Neural progenitor cell (in vitro differentiated cells): ENCODE data around the gene PRELID2. TPM values are rescaled to one million over a fixed set of nuclear protein-coding genes. Genes with fewer than 3 reads are reported as not detected.

Source experiments
- DNase-seq: peaks from one replicate; pipeline ENCODE4 v3.0.0-alpha.2; 2016; ENCODE audit warnings: low spot score
- H2AFZ ChIP-seq: fragments of 200-600 bp; sonication (generic); replicated peaks from 2 replicates; pipeline ENCODE4 v1.6.1; 2016; ENCODE audit warnings: antibody characterized with exemption
- H3F3A ChIP-seq: fragments of 200-600 bp; sonication (generic); 2 replicates; pipeline ENCODE4 v1.6.1; 2016; ENCODE audit warnings: antibody characterized with exemption, low read depth
- H3K27ac ChIP-seq: fragments of 200-600 bp; sonication (generic); 2 replicates; pipeline ENCODE4 v1.5.1; 2016; ENCODE audit warnings: mild to moderate bottlenecking
- H3K27me3 ChIP-seq: fragments of 200-600 bp; sonication (generic); 2 replicates; pipeline ENCODE4 v1.6.1; 2016; ENCODE audit warnings: mild to moderate bottlenecking, moderate library complexity
- H3K36me3 ChIP-seq: fragments of 200-600 bp; sonication (generic); 2 replicates; pipeline ENCODE4 v1.5.1; 2016
- H3K4me1 ChIP-seq: fragments of 200-600 bp; sonication (generic); 2 replicates; pipeline ENCODE4 v1.6.1; 2016; ENCODE audit warnings: mixed run types
- H3K4me2 ChIP-seq: fragments of 200-600 bp; sonication (generic); 2 replicates; pipeline ENCODE4 v1.6.1; 2016
- H3K4me3 ChIP-seq: fragments of 200-600 bp; sonication (generic); 2 replicates; pipeline ENCODE4 v1.5.1; 2016
- H3K79me2 ChIP-seq: fragments of 200-600 bp; sonication (generic); 2 replicates; pipeline ENCODE4 v1.6.1; 2016; ENCODE audit warnings: low read depth
- H3K9ac ChIP-seq: fragments of 200-600 bp; sonication (generic); 2 replicates; pipeline ENCODE4 v1.6.1; 2016
- H3K9me3 ChIP-seq: fragments of 200-600 bp; sonication (generic); 2 replicates; pipeline ENCODE4 v1.5.1; 2016; ENCODE audit warnings: low read depth
- H4K20me1 ChIP-seq: fragments of 200-600 bp; sonication (generic); 2 replicates; pipeline ENCODE4 v1.6.1; 2016; ENCODE audit warnings: low read depth
- H3K27ac Mint-ChIP-seq: 3 replicates; pipeline ENCODE4 v1.8.0; 2021; ENCODE audit warnings: mixed read lengths
- H3K27me3 Mint-ChIP-seq: 2 replicates; pipeline ENCODE4 v1.8.0; 2022; ENCODE audit warnings: low read depth, mild to moderate bottlenecking, inconsistent platforms, moderate library complexity, mixed read lengths; ENCODE audit not compliant: insufficient read depth
- H3K36me3 Mint-ChIP-seq: 3 replicates; pipeline ENCODE4 v1.8.0; 2021; ENCODE audit warnings: mixed read lengths
- H3K4me1 Mint-ChIP-seq: 3 replicates; pipeline ENCODE4 v1.8.0; 2021; ENCODE audit warnings: mixed read lengths
- H3K4me3 Mint-ChIP-seq: 3 replicates; pipeline ENCODE4 v1.8.0; 2021; ENCODE audit warnings: mild to moderate bottlenecking, moderate library complexity, mixed read lengths
- H3K9me3 Mint-ChIP-seq: 3 replicates; pipeline ENCODE4 v1.8.0; 2020; ENCODE audit warnings: mixed read lengths
- CTCF ChIP-seq: fragments of 200-600 bp; sonication (generic); IDR thresholded peaks from 2 replicates; pipeline ENCODE4 v1.5.1; 2017; ENCODE audit warnings: antibody characterized with exemption, mild to moderate bottlenecking
- EZH2 ChIP-seq: fragments of 200-600 bp; sonication (generic); IDR thresholded peaks from 2 replicates; pipeline ENCODE4 v1.6.1; 2017; ENCODE audit warnings: antibody characterized with exemption, mild to moderate bottlenecking, moderate library complexity
- EZH2phosphoT487 ChIP-seq: fragments of 200-600 bp; sonication (generic); IDR thresholded peaks from 2 replicates; pipeline ENCODE4 v1.6.1; 2017; ENCODE audit warnings: antibody characterized with exemption
- total RNA-seq: library from RNA; depleted of rRNA; stranded (reverse); fragments of >200 nt; gene quantifications from 2 replicates; pipeline ENCODE4 v1.2.3, GENCODE V29; 2015; ENCODE audit warnings: low replicate concordance

Gene PRELID2
- total RNA-seq, 1 donor from 2014 or later: 30.3 TPM

- Histone ChIP-seq H2AFZ (no peak overlapping the region), H3K9ac (no peak overlapping the region), H3K27me3 (no peaks in the 10 kb centered on the region), H3K27ac (no peak overlapping the region), H3K36me3 (no peaks in the 10 kb centered on the region), H4K20me1 (no peaks in the 10 kb centered on the region), H3K4me1 (peaks cover 3% of the 10 kb centered on the region), H3K79me2 (no peaks in the 10 kb centered on the region), H3K4me2 (no peak overlapping the region), H3K9me3 (no peaks in the 10 kb centered on the region), H3F3A (no peaks in the 10 kb centered on the region), H3K4me3 (no peak overlapping the region)
- H3K27me3 Mint-ChIP-seq: no peaks in the 10 kb centered on the region
- no peaks in the 10 kb centered on the region for H3K4me1 Mint-ChIP-seq
- H3K4me3 Mint-ChIP-seq: no peak overlapping the region
- no peak overlapping the region for H3K27ac Mint-ChIP-seq
- H3K36me3 Mint-ChIP-seq: peaks cover 6% of the 10 kb centered on the region
- H3K9me3 Mint-ChIP-seq: peaks cover 11% of the 10 kb centered on the region
- DNase-seq: no peak
- TF ChIP-seq EZH2phosphoT487: no peak
- no peak for TF ChIP-seq CTCF
- no peak for TF ChIP-seq EZH2
Measured at GRCh38 chr5:145762833-145763232, 72.3 kb downstream of the PRELID2 start.

GRCh38 chr5:145761254-145761653 lies 73.9 kb downstream of the PRELID2 start:
- H3K4me3 Mint-ChIP-seq: no peak overlapping the region

GRCh38 chr5:145760660-145761059 lies 74.5 kb downstream of the PRELID2 start:
- H3K27me3 Mint-ChIP-seq: no peaks in the 10 kb centered on the region
- Histone ChIP-seq H3F3A (no peaks in the 10 kb centered on the region), H4K20me1 (no peaks in the 10 kb centered on the region)

More at GRCh38 chr5:145761254-145761653, 73.9 kb downstream of the PRELID2 start:
- Mint-ChIP-seq H3K4me1 (no peaks in the 10 kb centered on the region), H3K27me3 (no peaks in the 10 kb centered on the region), H3K27ac (no peak overlapping the region), H3K36me3 (peaks cover 2% of the 10 kb centered on the region), H3K9me3 (no peaks in the 10 kb centered on the region)
- no peaks in the 10 kb centered on the region for H4K20me1 ChIP-seq
- no peaks in the 10 kb centered on the region for H3K9me3 ChIP-seq
- no peak overlapping the region for H3K9ac ChIP-seq
- peaks cover 3% of the 10 kb centered on the region for H3K4me1 ChIP-seq
- no peaks in the 10 kb centered on the region for H3K27me3 ChIP-seq
- no peak overlapping the region for H2AFZ ChIP-seq
- no peak overlapping the region for H3K27ac ChIP-seq
- no peak for TF ChIP-seq EZH2phosphoT487
- TF ChIP-seq EZH2: no peak
- no peak for TF ChIP-seq CTCF
- DNase-seq: no peak
- H3K4me3 ChIP-seq: no peak overlapping the region
- no peaks in the 10 kb centered on the region for H3K36me3 ChIP-seq
- no peaks in the 10 kb centered on the region for H3K79me2 ChIP-seq
- no peak overlapping the region for H3K4me2 ChIP-seq
- no peaks in the 10 kb centered on the region for H3F3A ChIP-seq

More at GRCh38 chr5:145760660-145761059, 74.5 kb downstream of the PRELID2 start:
- Histone ChIP-seq H3K36me3 (no peaks in the 10 kb centered on the region), H3K79me2 (no peaks in the 10 kb centered on the region), H2AFZ (no peak overlapping the region), H3K4me2 (no peak overlapping the region), H3K4me3 (no peak overlapping the region), H3K27me3 (no peaks in the 10 kb centered on the region), H3K4me1 (peaks cover 3% of the 10 kb centered on the region), H3K27ac (no peak overlapping the region), H3K9me3 (no peaks in the 10 kb centered on the region), H3K9ac (no peak overlapping the region)
- no peaks in the 10 kb centered on the region for H3K9me3 Mint-ChIP-seq
- no peak for DNase-seq
- H3K27ac Mint-ChIP-seq: no peak overlapping the region
- peaks cover 3% of the 10 kb centered on the region for H3K36me3 Mint-ChIP-seq
- TF ChIP-seq EZH2 (no peak), EZH2phosphoT487 (no peak), CTCF (no peak)
- H3K4me3 Mint-ChIP-seq: no peak overlapping the region
- H3K4me1 Mint-ChIP-seq: no peaks in the 10 kb centered on the region
